Endothelial cell (in vitro differentiated cells): ENCODE measurements around the gene UAP1. TPM values are rescaled to one million over a fixed set of nuclear protein-coding genes. Genes with fewer than 3 reads are reported as not detected.
"Not testable (repeated sequence)": the region's sequence is repeated elsewhere in the genome, so short reads cannot be mapped to it uniquely, and the experiment has no call there.

Experiments used
- DNase-seq: peaks from one replicate; pipeline ENCODE4 v3.0.0; 2021; ENCODE audit warnings: low spot score
- H3K27ac Mint-ChIP-seq: one replicate; pipeline ENCODE4 v1.8.0; 2021; ENCODE audit warnings: mixed read lengths, inconsistent platforms; ENCODE audit not compliant: unreplicated experiment
- H3K27me3 Mint-ChIP-seq: one replicate; pipeline ENCODE4 v1.8.0; 2021; ENCODE audit warnings: mild to moderate bottlenecking, moderate library complexity, mixed read lengths, inconsistent platforms; ENCODE audit not compliant: unreplicated experiment
- H3K36me3 Mint-ChIP-seq: one replicate; pipeline ENCODE4 v1.8.0; 2021; ENCODE audit warnings: mild to moderate bottlenecking, low read depth, mixed read lengths, inconsistent platforms; ENCODE audit not compliant: unreplicated experiment
- H3K4me1 Mint-ChIP-seq: one replicate; pipeline ENCODE4 v1.8.0; 2021; ENCODE audit warnings: mild to moderate bottlenecking, mixed read lengths, inconsistent platforms; ENCODE audit not compliant: unreplicated experiment
- H3K4me3 Mint-ChIP-seq: one replicate; pipeline ENCODE4 v1.8.0; 2021; ENCODE audit warnings: mild to moderate bottlenecking, mixed read lengths, inconsistent platforms; ENCODE audit not compliant: unreplicated experiment
- H3K9me3 Mint-ChIP-seq: one replicate; pipeline ENCODE4 v1.8.0; 2021; ENCODE audit warnings: mixed read lengths, inconsistent platforms; ENCODE audit not compliant: unreplicated experiment
- CTCF ChIP-seq: fragments of 200-600 bp; sonication (generic); IDR thresholded peaks from one replicate; pipeline ENCODE4 v1.5.0; 2021; ENCODE audit warnings: antibody characterized with exemption; ENCODE audit not compliant: unreplicated experiment
- total RNA-seq: library from RNA; stranded (reverse); fragmentation: NEBNext Ultra II Directional; extraction: Animal tissue kit (Norgen Biotek cat#: 25700); gene quantifications from one replicate; pipeline ENCODE4 v1.2.1, GENCODE V29; 2021; ENCODE audit not compliant: unreplicated experiment

The UAP1 gene
- total RNA-seq, 1 donor from 2014 or later: 20.9 TPM

DNA sequence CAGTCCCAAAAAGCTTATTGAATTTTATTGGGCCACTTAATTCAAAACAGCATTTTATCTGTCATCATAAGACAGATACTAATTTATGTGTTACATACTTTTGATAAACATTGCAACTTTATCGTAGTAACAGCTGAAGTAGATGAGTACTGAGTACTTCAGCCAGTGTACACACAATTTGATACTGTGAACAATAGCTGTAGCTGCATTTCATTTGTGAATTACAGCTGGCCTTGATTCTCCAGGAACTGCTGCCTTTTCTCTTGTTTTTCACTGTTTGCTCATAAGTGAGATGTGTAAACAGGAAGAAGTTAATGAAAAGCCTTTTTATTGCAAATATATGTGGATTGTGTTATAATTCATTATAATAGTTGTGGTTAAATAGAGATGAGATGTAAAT lies 10.2 kb downstream of the UAP1 start:
- TF ChIP-seq CTCF: no peak
- no peak for DNase-seq
- Mint-ChIP-seq H3K36me3 (no peaks in the 10 kb centered on the region), H3K9me3 (no peaks in the 10 kb centered on the region), H3K27ac (no peak overlapping the region), H3K4me3 (no peak overlapping the region), H3K4me1 (peaks cover 17% of the 10 kb centered on the region), H3K27me3 (peaks cover 3% of the 10 kb centered on the region)

DNA sequence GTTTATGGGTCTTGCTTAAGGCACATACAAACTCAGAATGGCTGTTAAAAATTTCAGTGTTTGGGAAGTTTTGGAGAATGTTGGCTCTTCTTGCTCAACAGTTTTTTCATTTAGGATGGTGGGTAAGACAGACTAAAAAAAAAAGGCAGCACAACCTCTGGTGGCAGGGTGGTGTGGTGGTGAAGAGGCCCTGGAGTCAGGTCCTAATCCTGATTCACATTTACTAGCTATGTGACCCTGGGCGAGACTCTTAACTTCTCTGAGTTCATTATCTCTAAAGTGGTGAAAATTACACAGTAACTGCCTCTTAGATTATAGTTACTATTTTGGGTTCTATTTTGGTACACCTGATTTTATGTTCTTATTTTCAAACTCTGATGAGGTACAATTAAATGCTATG lies 11.6 kb downstream of the UAP1 start:
- no peak for DNase-seq
- Mint-ChIP-seq H3K27me3 (peaks cover 3% of the 10 kb centered on the region), H3K9me3 (no peaks in the 10 kb centered on the region), H3K27ac (no peak overlapping the region), H3K4me3 (no peak overlapping the region), H3K36me3 (no peaks in the 10 kb centered on the region), H3K4me1 (peaks cover 17% of the 10 kb centered on the region)
- no peak for TF ChIP-seq CTCF

GRCh38 chr1:162578071-162578700 lies 16.7 kb downstream of the UAP1 start:
- DNase-seq: no peak
- Mint-ChIP-seq H3K4me3 (no peak overlapping the region), H3K27ac (no peak overlapping the region), H3K9me3 (no peaks in the 10 kb centered on the region), H3K27me3 (no peaks in the 10 kb centered on the region), H3K4me1 (no peaks in the 10 kb centered on the region), H3K36me3 (peaks cover 4% of the 10 kb centered on the region)
- TF ChIP-seq CTCF: no peak

DNA sequence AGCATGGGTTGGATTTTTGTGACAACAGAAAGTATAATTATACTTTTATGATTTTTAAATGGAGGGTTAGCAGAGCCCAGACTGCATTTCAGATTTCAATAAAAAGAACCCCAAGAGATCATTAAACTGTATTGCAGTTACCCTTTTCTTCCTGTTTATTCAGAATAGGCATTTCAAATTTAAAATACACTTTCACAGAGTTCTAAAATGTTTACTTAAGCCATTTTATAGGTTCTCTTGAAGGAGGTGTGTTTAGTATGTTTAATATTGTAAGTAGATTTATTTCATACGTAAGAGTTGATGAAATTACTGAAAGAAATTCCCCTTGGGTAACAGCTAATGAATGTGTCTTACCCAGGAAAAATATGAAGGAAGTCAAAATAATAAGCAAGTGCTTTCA lies 17.4 kb downstream of the UAP1 start:
- no peak for TF ChIP-seq CTCF
- peaks cover 4% of the 10 kb centered on the region for H3K36me3 Mint-ChIP-seq
- H3K4me3 Mint-ChIP-seq: no peak overlapping the region
- H3K27ac Mint-ChIP-seq: no peak overlapping the region
- H3K27me3 Mint-ChIP-seq: no peaks in the 10 kb centered on the region
- H3K9me3 Mint-ChIP-seq: no peaks in the 10 kb centered on the region
- H3K4me1 Mint-ChIP-seq: no peaks in the 10 kb centered on the region
- DNase-seq: no peak

- no peak for TF ChIP-seq CTCF
- Mint-ChIP-seq H3K4me3 (no peak overlapping the region), H3K27ac (no peak overlapping the region), H3K4me1 (no peaks in the 10 kb centered on the region), H3K9me3 (no peaks in the 10 kb centered on the region), H3K36me3 (peaks cover 4% of the 10 kb centered on the region), H3K27me3 (no peaks in the 10 kb centered on the region)
- DNase-seq: no peak
These were observed 18.8 kb downstream of the UAP1 start for GRCh38 chr1:162580308-162580707.

- H3K9me3 Mint-ChIP-seq, H3K4me3 Mint-ChIP-seq, H3K27me3 Mint-ChIP-seq, H3K4me1 Mint-ChIP-seq, H3K27ac Mint-ChIP-seq, DNase-seq, H3K36me3 Mint-ChIP-seq: not testable (repeated sequence)
These were observed 21.4 kb downstream of the UAP1 start for GRCh38 chr1:162582901-162583300.

GRCh38 chr1:162585101-162585500 lies 23.6 kb downstream of the UAP1 start:
- not testable (repeated sequence) for H3K36me3 Mint-ChIP-seq, H3K9me3 Mint-ChIP-seq, H3K4me1 Mint-ChIP-seq, DNase-seq, H3K4me3 Mint-ChIP-seq, H3K27ac Mint-ChIP-seq, H3K27me3 Mint-ChIP-seq
